GM15510 (cell line): ENCODE results near the gene RGS13.

ENCODE experiments used
- POLR2A ChIP-seq: IDR thresholded peaks from 3 replicates; pipeline ENCODE4 v1.6.1; 2011; ENCODE audit warnings: borderline replicate concordance; ENCODE audit not compliant: insufficient read length; ENCODE audit errors: extremely low read depth

RGS13 gene

GRCh38 chr1:192639607-192640368 lies 3.8 kb downstream of the RGS13 start:
- no peak for TF ChIP-seq POLR2A

DNA sequence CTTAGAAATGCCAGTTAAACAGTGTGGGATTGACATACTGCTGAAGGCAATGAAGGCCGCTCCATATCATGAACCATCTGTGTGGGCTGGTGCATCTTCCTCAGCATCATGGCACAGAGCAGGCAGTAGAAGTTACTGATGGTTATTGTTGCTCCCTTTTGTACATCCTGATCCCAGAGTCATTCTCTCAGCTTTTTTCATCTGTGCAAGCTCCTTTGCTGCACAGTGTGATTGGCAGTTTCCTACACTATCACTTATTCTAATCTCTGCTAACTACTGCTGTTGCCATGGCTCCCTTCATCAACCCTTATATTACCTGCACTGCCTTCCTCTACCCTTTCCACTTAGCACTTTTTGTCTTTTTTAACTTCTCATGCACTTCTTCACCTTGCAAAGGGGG lies 16.2 kb downstream of the RGS13 start:
- TF ChIP-seq POLR2A: no peak

- TF ChIP-seq POLR2A: no peak
Observed at GRCh38 chr1:192654120-192654519, 18.2 kb downstream of the RGS13 start.

GRCh38 chr1:192654591-192655251 lies 18.8 kb downstream of the RGS13 start:
- no peak for TF ChIP-seq POLR2A

DNA sequence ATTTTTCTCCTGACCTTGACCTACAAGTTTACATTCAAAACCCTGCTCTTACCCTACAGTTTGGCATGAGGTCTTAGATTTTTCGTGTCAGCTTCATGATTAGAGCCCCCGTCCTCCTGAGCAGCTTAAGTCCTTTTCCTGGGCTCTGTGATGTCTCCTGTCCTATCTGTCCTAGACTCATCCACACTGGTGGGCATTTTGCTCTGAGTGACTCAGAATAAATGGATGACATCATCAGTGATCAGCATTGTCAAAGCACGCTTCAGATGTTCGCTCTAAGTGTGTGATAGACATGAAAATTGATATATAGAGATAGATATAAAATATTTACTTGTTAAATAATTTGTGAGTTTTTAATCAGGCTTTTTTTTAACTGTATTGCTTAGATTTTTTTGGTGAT lies 21.8 kb downstream of the RGS13 start:
- no peak for TF ChIP-seq POLR2A

- no peak for TF ChIP-seq POLR2A
Observed at GRCh38 chr1:192658255-192658654, 22.3 kb downstream of the RGS13 start.

DNA sequence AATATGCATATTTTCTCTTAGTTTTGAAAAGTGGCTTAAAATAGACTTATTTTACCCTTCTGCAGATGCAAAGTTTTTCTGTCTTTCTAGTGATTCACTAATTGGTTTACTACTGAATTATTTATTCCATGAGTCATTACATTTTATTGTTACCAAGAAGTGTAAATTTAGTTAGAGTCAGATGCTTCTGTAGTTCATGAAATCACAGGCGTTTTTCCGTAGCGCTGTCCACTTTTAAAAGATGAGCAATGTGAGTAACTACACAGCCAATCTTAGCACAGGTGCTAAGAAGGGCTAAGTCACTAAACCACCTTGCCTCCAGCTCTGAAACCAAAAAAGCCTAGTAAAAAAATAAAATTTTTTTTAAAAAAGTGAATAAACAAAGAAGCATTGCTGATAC lies 24.7 kb downstream of the RGS13 start:
- TF ChIP-seq POLR2A: no peak

DNA sequence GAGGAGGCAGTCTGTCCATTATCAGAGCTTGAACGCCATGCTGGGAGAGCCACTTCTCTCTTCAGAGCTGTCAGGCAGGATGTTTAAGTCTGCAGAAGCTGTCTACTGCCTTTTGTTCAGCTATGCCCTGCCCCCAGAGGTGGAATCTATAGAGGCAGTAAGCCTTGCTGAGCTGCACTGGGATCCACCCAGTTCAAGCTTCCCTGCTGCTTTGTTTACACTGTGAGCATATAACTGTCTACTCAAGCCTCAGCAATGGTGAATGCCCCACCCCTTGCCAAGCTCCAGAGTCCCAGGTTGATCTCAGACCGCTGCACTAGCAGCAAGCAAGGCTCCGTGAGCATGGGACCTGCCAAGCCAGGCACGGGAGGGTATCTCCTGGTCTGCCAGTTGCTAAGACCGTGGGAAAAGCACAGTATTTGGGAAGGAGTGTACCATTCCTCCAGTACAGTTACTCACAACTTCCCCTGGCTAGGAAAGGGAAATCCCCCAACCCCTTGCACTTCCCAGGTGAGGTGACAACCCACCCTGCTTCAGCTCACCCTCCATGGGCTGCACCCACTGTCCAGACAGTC lies 32.5 kb downstream of the RGS13 start:
- no peak for TF ChIP-seq POLR2A

DNA sequence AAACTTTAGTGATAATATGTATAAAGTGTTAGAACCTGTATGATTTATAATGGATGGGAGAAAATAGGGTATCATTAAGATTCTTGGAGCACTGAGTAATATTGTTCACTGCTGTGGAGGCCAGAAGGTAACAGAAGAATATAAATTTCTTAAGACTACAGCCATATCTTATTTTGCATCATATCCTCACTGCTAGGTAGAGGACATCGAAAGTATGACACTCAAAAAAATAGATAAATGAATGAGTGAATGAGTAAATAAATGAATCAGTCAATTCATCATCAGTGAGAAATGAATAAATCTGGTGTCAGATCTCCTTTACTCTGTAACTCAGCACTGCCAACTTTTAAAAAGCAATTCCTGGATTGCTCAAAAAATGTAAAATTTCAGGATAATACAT lies 33.2 kb downstream of the RGS13 start:
- no peak for TF ChIP-seq POLR2A

DNA sequence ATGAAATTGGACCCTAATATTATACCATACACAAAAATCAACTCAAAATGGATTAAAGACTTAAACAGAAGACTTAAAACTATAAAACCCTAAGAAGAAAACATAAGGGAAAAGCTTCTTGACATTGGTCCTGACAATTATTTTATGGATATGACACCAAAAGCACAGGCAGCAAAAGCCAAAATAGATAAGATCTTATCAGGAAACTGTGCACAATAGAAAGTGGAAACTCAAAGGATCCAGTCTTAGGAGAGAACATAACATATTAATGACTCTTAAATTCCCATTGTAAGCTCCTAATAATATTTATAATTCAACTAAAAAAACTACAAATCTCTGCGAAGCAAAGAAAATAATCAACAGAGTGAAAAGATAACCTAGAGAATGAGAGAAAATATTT lies 39.8 kb downstream of the RGS13 start:
- TF ChIP-seq POLR2A: no peak

- TF ChIP-seq POLR2A: no peak
Observed at GRCh38 chr1:192678099-192678498, 42.2 kb downstream of the RGS13 start.

DNA sequence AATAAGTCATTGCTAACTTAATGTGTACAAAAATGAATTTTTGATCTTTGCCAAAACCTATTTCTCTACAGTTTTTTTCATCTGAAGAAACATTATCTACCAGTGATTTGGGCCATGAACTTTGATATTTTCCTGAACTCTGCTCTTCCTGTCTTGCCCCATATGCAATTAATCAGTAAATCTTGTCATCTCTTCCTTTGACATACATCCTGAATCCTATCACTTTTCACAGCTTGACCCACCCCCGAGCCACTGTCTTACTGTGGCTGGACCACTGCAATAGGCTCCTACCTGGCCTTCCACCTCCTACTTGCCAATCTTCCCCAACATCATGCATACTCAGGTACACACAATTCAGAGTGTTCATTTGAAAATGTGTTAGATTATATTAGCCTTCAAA lies 46.4 kb downstream of the RGS13 start:
- TF ChIP-seq POLR2A: no peak

DNA sequence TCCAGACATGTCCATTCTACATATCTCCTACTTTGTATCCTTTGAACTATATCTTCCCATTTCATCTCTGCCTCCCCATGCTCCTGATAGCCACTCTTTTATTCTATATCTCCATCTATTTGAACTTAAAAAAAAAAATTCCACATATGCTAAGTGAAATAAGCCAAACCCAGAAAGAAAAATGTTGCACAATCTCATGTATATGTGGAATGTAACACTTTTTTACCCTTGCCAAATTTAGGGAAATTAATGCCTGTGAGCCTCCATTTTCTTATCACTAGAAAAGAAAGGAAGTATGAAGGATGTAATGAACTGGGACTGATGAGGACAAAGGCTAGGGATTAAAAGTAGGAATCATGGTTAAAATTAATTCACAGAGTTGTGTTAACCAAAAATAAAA lies 53.5 kb downstream of the RGS13 start:
- TF ChIP-seq POLR2A: no peak

GRCh38 chr1:192691041-192691440 lies 55.1 kb downstream of the RGS13 start:
- TF ChIP-seq POLR2A: no peak

- TF ChIP-seq POLR2A: no peak
Observed at GRCh38 chr1:192696082-192696481, 60.1 kb downstream of the RGS13 start.

- no peak for TF ChIP-seq POLR2A
Observed at GRCh38 chr1:192697771-192698170, 61.8 kb downstream of the RGS13 start.
